Stimulated activated naive CD8-positive, alpha-beta T cell treated with anti-CD3 and anti-CD28 coated beads, Interleukin-15, Interleukin-2, amounts not matched to agents 100 U/mL and 50 U/mL, for 24 hours (primary cell): Measurements from ENCODE around the gene ZNF324.
"Not testable (repeated sequence)": the region's sequence is repeated elsewhere in the genome, so short reads cannot be mapped to it uniquely, and the experiment has no call there.

ENCODE experiments used
- ATAC-seq: fragments of 150-1000 bp; cut with Tn5 transposase; one replicate; pipeline ENCODE4 v1.10.0; 2021
- DNase-seq: peaks from one replicate; pipeline ENCODE4 v3.0.0; 2021

Gene ZNF324

DNA sequence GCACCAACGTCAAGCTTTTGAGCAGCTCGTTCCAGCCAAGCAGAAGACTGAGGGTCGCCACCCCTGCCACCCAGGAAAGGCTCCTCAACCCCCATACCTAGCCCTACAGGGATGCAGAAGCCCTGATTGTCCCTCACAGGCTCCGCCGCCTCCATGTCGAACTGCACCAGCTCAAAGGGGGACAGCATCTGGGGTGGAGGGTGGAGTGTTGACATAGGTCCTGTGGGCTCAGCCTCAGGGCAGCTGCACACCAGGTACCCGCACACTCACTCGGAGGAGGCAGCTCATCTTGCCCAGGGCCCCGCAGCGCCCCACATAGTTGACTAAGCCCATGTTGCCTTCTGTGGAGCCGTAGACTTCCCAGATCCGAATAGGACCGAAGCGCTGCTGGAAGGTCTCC lies 33.4 kb downstream of the ZNF324 start:
- ATAC-seq (no peak), DNase-seq (no peak)

GRCh38 chr19:58507602-58508223 lies 40.8 kb downstream of the ZNF324 start:
- not testable (repeated sequence) for ATAC-seq, DNase-seq

- DNase-seq: no peak
Measured at GRCh38 chr19:58509731-58510083, 42.8 kb downstream of the ZNF324 start.

GRCh38 chr19:58510084-58510862 lies 43.4 kb downstream of the ZNF324 start:
- ATAC-seq: no peak

More at GRCh38 chr19:58509731-58510083, 42.8 kb downstream of the ZNF324 start:
- no peak for ATAC-seq

GRCh38 chr19:58511353-58512208 lies 44.7 kb downstream of the ZNF324 start, which contains the start of gene SLC27A5:
SLC27A5 (minus strand) TSS chr19:58511992; CDS start chr19:58511955, 37 bp downstream.
- ATAC-seq (no peak), DNase-seq (no peak)

More at GRCh38 chr19:58510084-58510862, 43.4 kb downstream of the ZNF324 start:
- no peak for DNase-seq

- DNase-seq (no peak), ATAC-seq (no peak)
Measured at GRCh38 chr19:58513213-58513693, 46.4 kb downstream of the ZNF324 start.

DNA sequence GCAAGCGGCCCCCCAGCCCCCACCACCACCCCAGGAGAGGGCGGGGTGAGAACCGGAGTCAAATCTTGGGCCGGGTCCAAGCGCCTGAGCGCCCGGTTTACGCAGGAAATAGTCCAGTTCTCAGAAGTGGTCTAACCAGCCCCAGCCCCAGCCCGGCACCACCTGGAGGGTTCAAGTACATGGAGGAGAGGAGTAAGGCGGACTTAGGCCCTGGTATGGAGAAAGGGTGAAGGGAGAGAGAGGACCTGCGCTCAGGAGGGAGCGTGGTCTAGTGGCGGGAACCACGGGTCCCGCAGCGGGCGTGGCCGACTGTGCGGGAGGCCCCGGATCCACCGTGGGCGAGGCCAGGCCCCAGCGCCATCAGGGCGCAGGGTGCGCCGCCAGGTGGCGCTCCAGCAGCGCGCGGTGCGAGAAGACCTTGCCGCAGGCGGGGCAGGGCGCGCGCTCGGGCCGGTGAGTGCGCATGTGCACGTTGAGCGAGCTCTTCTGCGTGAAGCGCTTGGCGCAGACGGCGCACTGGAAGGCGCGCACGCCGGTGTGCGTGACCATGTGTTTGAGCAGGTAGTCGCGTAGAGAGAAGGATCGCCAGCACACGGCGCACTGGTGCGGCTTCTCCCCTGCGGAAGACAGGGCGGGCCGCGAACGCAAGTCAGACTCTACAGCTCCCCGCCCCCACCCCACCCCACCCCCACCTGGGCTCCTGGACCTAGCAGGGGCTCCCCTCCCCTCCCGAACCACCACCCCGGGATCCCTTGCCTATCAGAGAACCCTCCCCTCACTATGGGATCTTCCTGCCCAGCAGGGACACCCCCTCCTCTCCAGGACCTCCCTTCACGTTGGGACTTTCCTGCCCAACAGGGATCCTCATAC lies 47.0 kb downstream of the ZNF324 start:
- ATAC-seq (peak; percentile 88), DNase-seq (peak; percentile 98)

DNA sequence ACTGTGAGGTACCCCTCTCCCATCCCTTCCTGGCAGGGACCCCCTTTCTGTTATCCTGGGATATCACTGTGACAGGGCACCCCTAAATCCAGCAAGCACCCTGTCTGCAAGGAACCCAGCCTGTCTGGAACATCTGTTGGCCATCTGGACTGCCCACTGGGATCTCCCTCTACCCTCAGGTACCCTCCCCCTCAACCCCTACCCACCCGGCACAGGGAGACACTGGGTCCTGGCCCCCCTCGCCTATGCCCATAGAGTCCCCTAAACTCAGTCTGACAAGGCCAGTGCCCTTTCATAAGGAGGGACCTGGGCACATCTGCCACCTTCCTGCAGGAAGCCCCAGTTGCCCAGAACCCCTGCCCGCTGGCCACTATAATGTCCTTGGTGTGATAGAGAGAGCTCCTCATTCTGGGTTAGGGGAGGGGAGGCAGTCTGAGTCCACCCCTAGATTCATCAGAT lies 47.7 kb downstream of the ZNF324 start:
- no peak for DNase-seq
- no peak for ATAC-seq

- ATAC-seq: no peak
- DNase-seq: no peak
Measured at GRCh38 chr19:58515259-58515658, 48.4 kb downstream of the ZNF324 start.

DNA sequence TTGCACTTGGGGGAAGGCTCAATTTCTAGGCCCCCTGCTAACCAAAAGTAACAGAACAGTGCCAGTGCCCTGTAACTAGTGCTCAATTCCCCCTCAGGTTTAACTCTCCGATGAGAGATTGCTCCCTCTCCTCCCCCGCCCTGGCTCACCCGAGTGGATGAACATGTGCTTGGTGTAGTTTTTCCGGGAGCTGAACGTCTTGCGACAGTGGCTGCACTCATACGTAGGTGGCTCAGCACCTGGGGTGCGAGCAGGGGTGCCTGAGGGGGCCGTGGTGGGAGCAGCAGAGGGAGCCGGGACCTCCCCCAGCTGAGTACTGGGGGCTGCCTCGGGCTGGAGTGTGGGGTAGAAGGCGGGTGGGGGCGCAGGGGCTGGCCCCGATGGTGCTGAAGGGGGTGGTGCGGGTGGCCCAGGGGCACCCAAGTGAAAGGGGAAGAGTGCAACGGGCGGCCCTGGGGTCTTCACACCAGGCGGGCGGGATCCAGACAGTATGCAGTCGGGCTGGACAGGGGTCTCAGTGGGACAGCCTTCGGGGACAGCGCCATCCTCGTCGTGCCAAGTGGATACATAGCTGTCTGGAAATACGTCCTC lies 49.5 kb downstream of the ZNF324 start:
- ATAC-seq (no peak), DNase-seq (no peak)

- DNase-seq (no peak), ATAC-seq (no peak)
Measured at GRCh38 chr19:58516964-58517833, 50.3 kb downstream of the ZNF324 start.

DNA sequence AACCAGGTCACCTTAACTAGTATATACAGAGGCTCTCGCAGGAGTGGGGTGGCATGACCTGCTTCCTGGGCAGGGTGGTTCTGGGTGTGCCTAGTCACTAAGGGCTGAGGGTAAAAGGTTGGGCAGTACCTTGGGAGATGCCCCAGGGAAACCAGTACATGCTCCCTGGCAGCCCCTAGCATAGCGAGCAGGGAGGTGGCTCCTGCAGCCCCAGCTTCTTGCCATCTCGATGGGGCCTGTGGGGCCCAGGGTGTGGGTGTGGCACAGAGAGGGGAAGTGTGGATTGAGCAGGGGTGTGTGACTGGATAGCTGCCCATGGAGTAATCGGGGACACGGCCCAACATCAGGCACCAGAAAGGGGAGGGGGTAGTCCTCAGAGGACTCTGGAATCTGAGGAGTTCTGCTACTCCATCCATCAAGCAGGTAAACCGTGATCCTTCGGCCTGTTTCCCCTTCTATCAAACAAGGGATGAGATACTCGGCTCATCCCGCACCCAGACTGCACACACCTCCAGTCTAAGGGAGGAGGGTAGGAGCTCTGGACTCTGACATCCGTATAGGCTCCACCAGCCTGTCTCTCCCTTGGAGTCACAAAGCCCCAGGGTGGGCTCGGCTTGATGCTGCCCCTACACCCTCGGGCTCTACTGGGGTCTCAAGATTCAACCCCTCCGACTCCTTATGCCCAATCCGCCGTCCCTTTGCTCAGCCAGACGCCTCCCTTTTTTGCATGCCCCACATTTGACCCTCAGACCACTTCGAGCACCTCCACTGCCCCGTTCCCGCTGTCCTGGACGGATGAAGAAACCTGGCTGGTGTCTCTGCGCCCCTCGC lies 51.6 kb downstream of the ZNF324 start:
- no peak for ATAC-seq
- no peak for DNase-seq

- ATAC-seq (peak; percentile 1), DNase-seq (peak; percentile 64)
Measured at GRCh38 chr19:58519087-58519354, 52.1 kb downstream of the ZNF324 start.

GRCh38 chr19:58519355-58520256 lies 52.7 kb downstream of the ZNF324 start, which contains the start of gene ZBTB45:
ZBTB45 (minus strand) TSS chr19:58519810; CDS start chr19:58517673, 2,137 bp downstream.
- ATAC-seq (peak; percentile 86), DNase-seq (peak; percentile 96)

DNA sequence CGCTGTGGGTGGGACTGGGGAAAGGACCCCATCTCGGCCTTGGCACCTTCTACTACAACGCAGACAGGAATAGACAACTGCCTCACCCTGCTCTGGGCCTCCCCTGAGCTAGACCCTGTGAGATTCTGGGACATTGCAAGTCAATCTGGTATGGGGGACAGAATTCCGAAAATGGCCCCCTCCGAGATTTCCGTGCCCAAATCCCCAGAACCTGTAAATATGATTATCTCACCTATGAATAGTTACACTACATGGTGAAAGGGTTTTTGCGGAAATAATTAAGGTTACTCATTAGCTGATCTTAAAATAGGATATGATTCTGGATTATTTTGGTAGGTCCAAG lies 53.3 kb downstream of the ZNF324 start:
- no peak for DNase-seq
- ATAC-seq: no peak

DNA sequence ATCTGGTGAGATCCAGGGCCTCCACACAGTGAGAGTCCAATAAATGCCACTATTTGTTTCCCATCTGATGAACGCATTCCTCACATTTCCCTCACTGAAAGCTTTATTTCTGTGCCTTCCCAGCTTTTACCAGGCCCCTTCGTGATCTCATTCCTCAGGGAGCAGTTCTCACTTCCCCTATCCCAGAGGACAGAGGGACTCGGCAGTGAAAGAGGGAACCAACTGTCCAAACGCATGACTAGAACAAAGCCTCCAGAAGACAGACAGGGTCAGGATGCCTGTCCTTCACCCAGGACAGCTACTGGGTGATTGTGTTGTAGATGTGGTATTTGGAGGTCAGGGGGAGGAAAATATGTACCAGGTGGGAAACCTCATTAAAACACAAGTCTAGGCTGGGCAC lies 54.8 kb downstream of the ZNF324 start:
- ATAC-seq (no peak), DNase-seq (no peak)

DNA sequence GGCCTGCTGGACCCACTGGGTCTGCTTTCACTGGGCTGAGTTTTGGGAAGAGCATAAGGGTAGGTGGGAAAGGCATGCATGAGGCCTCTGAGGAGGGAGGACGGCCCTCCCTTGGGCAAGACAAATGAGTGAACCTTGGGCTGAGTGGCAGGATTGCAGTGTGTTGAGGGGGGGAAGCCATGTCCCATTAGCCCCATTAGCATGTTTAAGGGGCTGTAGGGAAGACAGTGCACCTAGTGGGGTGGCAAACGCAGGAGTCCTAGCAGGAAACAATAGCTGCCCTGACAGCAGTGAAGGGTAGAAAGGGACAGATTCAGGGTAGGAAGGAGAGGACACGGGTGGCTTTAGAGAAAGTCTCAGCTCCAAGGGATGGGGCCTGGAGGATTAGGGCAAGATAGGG lies 55.8 kb downstream of the ZNF324 start:
- ATAC-seq: no peak
- DNase-seq: no peak
